Fibroblast of lung (primary cell): ENCODE results near the gene ASPDH. TPM values are rescaled to one million over a fixed set of nuclear protein-coding genes. Genes with fewer than 3 reads are reported as not detected.

Experiments
- DNase-seq, 2 donors: peaks; one replicate each; pipeline versions ENCODE4 v3.0.0 to v3.0.0-alpha.2; 2010; ENCODE audit warnings: low read depth in 2 of 2
- H2AFZ ChIP-seq: 2 replicates; pipeline ENCODE4 v1.5.1; 2012; ENCODE audit warnings: low read length, control low read depth, inconsistent platforms
- H3K27ac ChIP-seq: 2 replicates; pipeline ENCODE4 v1.5.1; 2011; ENCODE audit warnings: low read length, control low read depth; ENCODE audit not compliant: insufficient read depth
- H3K27me3 ChIP-seq: 2 replicates; pipeline ENCODE4 v1.5.1; 2011; ENCODE audit warnings: mild to moderate bottlenecking, low read length; ENCODE audit not compliant: control insufficient read depth, insufficient read depth
- H3K36me3 ChIP-seq: 2 replicates; pipeline ENCODE4 v1.5.1; 2011; ENCODE audit warnings: low read length; ENCODE audit not compliant: control insufficient read depth, insufficient read depth
- H3K4me1 ChIP-seq: 2 replicates; pipeline ENCODE4 v1.5.1; 2011; ENCODE audit warnings: low read length; ENCODE audit not compliant: control insufficient read depth, insufficient read depth; ENCODE audit errors: extremely low read depth
- H3K4me2 ChIP-seq: 2 replicates; pipeline ENCODE4 v1.5.1; 2011; ENCODE audit warnings: low read length, control low read depth; ENCODE audit not compliant: insufficient read depth; ENCODE audit errors: extremely low read depth
- H3K4me3 ChIP-seq, 4 experiments: fragments of 200-600 bp in 1 of 4; sonication (generic) in 1 of 4; replicated peaks in 1 of 4; 2 replicates each; pipeline ENCODE4 v1.5.1; 2011 to 2016; ENCODE audit warnings: low read length in 4 of 4, low read depth in 3 of 4, mild to moderate bottlenecking in 3 of 4, control low read depth in 2 of 4, inconsistent platforms in 1 of 4, mixed read lengths in 1 of 4; ENCODE audit not compliant: insufficient read depth in 1 of 4; ENCODE audit errors: control extremely low read depth in 1 of 4
- H3K79me2 ChIP-seq: 2 replicates; pipeline ENCODE4 v1.5.1; 2012; ENCODE audit warnings: mild to moderate bottlenecking, low read length, inconsistent platforms; ENCODE audit not compliant: control insufficient read depth, insufficient read depth
- H3K9ac ChIP-seq: 2 replicates; pipeline ENCODE4 v1.5.1; 2011; ENCODE audit warnings: mild to moderate bottlenecking, low read length, control low read depth; ENCODE audit not compliant: insufficient read depth
- H3K9me3 ChIP-seq: 2 replicates; pipeline ENCODE4 v1.5.1; 2012; ENCODE audit warnings: low read depth, low read length; ENCODE audit not compliant: control insufficient read depth, insufficient read depth
- H4K20me1 ChIP-seq: 2 replicates; pipeline ENCODE4 v1.5.1; 2011; ENCODE audit warnings: low read length; ENCODE audit not compliant: control insufficient read depth, insufficient read depth; ENCODE audit errors: extremely low read depth
- CTCF ChIP-seq, 2 donors: IDR thresholded peaks in 1 of 2; conservative IDR thresholded peaks in 1 of 2; 1 replicate in 1 of 2; 2 replicates in 1 of 2; pipeline ENCODE4 v1.5.1; 2011 to 2012; ENCODE audit warnings: low read length in 2 of 2, control low read depth in 1 of 2, inconsistent platforms in 1 of 2, low read depth in 1 of 2, mild to moderate bottlenecking in 1 of 2
- EZH2 ChIP-seq: IDR thresholded peaks from 2 replicates; pipeline ENCODE4 v1.5.1; 2012; ENCODE audit warnings: low read length, control low read depth, mild to moderate bottlenecking; ENCODE audit errors: missing control alignments
- polyA plus RNA-seq, 2 donors: library from polyadenylated mRNA; depleted of rRNA in 1 of 2; stranded (reverse) in 1 of 2; unstranded in 1 of 2; fragments of >200 nt; gene quantifications; 2 replicates each; pipeline ENCODE4 v1.2.1, GENCODE V29; 2011 to 2012; ENCODE audit warnings: missing spikeins in 1 of 2
- total RNA-seq: library from RNA; depleted of rRNA; stranded (reverse); fragments of >200 nt; gene quantifications from 2 replicates; pipeline ENCODE4 v1.2.1, GENCODE V29; 2014

ASPDH gene
- total and polyA plus RNA-seq, 2 donors (not counting 1 experiment from before 2014, with no cell fraction given), result not detected

DNA sequence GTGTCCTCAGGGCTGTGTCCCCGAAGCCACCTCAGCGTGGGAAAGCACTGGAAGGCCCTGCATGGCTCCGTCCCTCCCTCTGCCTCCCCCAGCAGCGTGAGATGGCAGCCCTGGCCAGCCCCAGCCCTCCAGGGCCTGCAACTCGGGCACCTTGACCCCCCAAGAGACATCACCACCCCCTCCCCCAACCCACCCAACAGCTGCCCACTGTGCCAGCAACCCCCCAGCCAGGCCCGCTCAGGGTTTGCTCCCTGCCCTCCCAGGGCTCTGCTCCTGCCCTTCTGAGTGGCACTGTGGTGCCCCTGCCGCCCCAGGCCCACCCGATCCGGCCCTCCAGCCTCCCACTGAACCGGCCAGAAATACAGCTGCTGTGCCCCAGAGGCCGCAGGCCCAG, 1.5 kb upstream of the ASPDH start:
- Histone ChIP-seq H3K4me3 (no peak overlapping the region), H3K4me1 (no peaks in the 10 kb centered on the region), H4K20me1 (no peaks in the 10 kb centered on the region), H3K79me2 (peaks cover 4% of the 10 kb centered on the region), H3K36me3 (no peaks in the 10 kb centered on the region), H2AFZ (no peak overlapping the region), H3K4me2 (no peak overlapping the region), H3K27me3 (no peaks in the 10 kb centered on the region), H3K9ac (no peak overlapping the region), H3K27ac (no peak overlapping the region), H3K9me3 (no peaks in the 10 kb centered on the region)
- TF ChIP-seq EZH2 (no peak), CTCF (conservative IDR thresholded peaks at IDR 0.05 in 1 of 2, IDR thresholded peaks at IDR 0.05 in 1 of 2; ENCODE audit: low read depth in 1 of 2, low read length in 2 of 2) (no peak)
- no peak for DNase-seq

DNA sequence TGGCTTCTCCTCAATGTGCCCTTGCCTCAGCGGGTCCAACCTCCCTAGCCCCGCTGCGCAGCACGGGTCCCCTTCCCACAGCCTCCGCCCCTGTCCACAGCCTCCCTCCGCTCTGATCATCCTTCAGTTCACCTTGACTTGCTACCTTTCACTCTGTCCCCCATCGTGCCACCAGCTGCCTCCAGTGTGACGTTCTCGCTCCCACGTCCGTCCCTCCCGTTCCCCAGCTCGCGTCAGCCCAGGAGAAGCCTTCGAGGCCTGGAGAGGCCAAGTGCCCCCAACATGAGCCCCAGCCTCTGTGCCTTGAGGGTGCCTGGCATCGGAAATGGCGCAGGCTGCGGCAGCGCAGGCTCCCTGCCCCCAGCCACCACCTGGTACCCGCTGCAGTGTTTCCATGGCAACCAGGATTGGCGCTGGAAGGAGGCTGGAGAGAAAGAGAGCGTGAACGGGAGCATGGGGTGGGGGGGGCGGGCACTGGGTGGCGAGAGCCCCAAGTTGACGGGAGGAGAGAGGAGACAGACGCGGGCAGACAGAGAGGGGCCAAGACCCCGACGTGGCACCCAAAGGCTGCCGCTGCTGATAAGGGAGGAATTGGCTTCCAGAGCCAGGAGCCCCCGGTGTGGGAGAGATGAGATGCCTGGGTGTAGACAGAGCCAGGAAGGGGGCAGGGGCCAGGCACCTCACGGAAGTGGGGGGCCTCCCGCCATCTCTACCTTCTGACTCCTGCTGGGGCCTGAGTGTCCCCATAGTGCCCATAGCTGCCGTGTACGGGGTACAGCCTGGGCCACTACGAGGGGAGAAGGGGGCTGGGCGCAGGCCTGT, 844 bp upstream of the ASPDH start:
- Histone ChIP-seq H3K27me3 (no peaks in the 10 kb centered on the region), H3K27ac (no peak overlapping the region), H3K4me2 (no peak overlapping the region), H3K4me3 (no peak overlapping the region), H3K79me2 (peaks cover 6% of the 10 kb centered on the region), H2AFZ (no peak overlapping the region), H3K36me3 (no peaks in the 10 kb centered on the region), H3K4me1 (peaks cover 2% of the 10 kb centered on the region), H3K9ac (no peak overlapping the region), H3K9me3 (no peaks in the 10 kb centered on the region), H4K20me1 (no peaks in the 10 kb centered on the region)
- no peak for TF ChIP-seq CTCF (conservative IDR thresholded peaks at IDR 0.05 in 1 of 2, IDR thresholded peaks at IDR 0.05 in 1 of 2; ENCODE audit: low read depth in 1 of 2, low read length in 2 of 2)
- DNase-seq, result no peak

GRCh38 chr19:50512999-50513745, 541 bp downstream of the ASPDH start:
- Histone ChIP-seq H3K79me2 (peaks cover 6% of the 10 kb centered on the region), H3K4me2 (no peak overlapping the region), H3K4me3 (no peak overlapping the region), H3K27me3 (no peaks in the 10 kb centered on the region), H4K20me1 (no peaks in the 10 kb centered on the region), H3K27ac (no peak overlapping the region), H3K4me1 (peaks cover 2% of the 10 kb centered on the region), H3K36me3 (no peaks in the 10 kb centered on the region), H3K9ac (no peak overlapping the region), H3K9me3 (no peaks in the 10 kb centered on the region), H2AFZ (no peak overlapping the region)
- TF ChIP-seq EZH2 (no peak), CTCF (conservative IDR thresholded peaks at IDR 0.05 in 1 of 2, IDR thresholded peaks at IDR 0.05 in 1 of 2; ENCODE audit: low read depth in 1 of 2, low read length in 2 of 2) (no peak)
- DNase-seq, result no peak
